ENCODE results near the gene NREP.

NREP gene
- total RNA-seq = 0.19 to 1.4 (median 1.0) reads per million in 3 experiments

GRCh38 chr5:111756581-111757354 is at the start of gene NREP:
Gene NREP (minus strand): TSS chr5:111757194. CDS start chr5:111755772, 1,422 bp downstream.
- DNase-seq = no peak

GRCh38 chr5:111806753-111807152 is 49.8 kb upstream of the NREP start:
- no peak for DNase-seq

GRCh38 chr5:111806156-111806555 is 49.2 kb upstream of the NREP start:
- no peak for DNase-seq

DNA sequence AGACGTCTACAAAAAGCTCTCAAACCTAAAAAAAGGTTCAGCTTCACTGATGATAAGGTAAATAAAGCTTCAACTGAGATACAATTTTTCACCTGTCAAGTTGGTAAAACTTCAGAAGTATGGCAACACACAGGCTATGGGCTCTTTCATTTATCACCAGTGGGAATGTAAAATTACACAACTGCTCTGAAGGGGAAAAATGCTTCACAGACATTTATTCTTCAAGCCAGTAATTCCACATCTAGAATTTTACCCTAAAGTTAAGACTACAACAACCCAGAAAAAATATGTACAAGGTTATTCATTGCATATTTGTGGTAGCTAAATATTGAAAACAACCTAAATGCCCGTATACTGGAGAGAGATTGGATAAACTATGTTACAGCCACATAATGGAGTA is 48.1 kb upstream of the NREP start:
- no peak for DNase-seq

DNA sequence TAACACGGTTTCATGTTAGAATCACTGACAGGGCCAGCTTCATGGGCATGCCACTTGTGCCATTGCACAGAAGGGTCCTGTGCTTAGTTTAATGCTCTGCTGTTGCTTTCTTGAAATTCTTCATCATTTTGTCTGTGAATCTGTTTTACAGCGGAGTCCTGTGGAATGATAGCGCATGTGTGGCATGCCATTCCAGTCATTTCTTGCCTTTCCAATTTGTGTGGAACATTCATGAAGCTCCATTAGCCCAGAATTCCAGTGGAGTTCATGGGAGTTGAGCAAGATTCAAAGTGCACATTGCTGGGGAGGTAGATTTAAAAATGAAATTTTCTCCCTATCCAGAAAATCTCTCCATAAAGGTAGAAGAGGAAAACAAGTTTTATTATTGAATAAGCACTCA is 43.4 kb upstream of the NREP start:
- DNase-seq = no peak

DNA sequence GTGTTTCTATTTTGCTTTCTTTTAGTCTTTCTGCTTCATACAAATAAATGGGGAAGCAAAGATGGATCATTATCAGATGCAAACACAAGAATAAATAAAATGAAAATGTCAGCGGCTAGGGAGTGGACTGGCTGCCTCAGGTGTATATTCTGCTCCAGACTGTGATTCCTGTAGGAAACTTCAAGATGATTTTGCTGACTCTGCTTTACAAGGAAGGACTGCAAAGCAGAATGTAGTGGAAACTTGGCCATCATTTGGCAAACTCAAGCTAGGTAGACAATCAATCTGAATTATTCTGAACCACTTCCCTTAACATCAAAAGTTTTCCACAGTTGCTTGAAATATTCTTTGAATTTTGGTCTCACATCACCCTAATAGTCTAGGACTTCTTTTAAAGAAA is 38.1 kb upstream of the NREP start:
- no peak for DNase-seq

GRCh38 chr5:111792471-111793058 is 35.6 kb upstream of the NREP start:
- DNase-seq = no peak

DNA sequence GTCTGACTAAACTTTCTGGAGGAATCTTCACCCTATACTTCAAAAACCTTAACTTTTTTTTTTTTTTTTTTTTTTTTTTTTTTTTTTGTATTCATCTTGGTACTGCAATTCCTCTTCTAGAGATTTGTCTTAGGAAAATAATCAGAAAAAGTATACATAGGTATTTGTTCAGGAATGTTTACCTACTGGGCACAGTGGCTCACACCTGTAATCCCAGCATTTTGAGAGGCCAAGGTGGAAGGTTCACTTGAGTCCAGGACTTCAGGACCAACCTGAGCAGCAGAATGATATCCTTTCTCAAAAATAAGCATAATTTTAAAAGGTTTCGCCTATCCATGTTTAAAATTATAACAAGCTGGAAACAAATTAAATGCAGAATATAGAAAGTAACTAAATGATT is 33.3 kb upstream of the NREP start:
- no peak for DNase-seq

DNA sequence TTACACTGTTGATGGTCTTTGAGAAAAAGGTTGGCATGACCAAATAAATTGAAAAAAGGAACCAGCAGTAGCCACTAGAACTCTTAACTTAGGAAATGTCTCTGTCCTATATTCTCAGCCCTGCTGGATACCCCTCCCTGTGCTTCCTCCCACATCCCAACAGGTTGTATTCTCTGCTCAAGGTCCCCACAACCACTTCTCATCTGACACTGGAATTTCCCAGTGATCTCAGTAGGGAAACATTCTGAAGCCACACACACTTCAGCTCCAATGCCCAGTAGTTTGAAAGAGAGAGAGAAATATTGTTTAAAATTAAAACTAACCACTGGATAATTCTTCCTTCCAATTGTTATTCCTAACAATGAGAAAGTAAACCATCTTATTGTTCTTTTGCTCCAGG is 30.0 kb upstream of the NREP start:
- no peak for DNase-seq

DNA sequence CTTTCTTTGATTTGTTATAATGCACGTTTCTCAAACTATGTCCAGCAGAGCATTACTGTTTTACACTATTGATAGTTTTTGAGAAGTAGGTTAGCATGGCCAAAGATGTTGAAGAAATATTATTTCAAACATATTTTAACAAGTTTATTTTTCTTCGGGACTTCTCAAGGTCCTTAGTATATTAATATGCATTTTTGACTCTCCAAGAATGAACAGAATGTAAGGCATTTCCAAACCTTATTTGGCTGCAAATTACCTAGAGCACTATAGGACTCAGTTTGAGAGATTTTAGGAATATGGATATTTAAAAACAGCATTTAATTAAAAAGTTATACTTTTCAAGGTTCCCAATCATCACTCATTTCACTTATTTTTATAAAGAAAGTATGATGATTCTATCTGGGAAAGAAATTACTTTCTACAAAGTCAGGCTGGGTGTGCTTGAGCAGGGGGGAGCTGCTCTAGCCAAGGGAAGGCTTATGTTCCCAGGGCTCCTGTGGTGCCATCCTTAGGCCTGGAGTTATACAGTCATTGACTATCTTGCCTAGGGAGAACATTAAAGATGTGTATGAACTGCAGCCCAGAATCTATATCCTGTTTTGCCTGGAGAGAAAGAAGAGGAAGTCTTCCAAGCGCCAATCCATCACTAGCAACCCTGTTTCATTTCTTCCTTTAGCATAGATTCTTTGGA is 27.6 kb upstream of the NREP start:
- DNase-seq = no peak

DNA sequence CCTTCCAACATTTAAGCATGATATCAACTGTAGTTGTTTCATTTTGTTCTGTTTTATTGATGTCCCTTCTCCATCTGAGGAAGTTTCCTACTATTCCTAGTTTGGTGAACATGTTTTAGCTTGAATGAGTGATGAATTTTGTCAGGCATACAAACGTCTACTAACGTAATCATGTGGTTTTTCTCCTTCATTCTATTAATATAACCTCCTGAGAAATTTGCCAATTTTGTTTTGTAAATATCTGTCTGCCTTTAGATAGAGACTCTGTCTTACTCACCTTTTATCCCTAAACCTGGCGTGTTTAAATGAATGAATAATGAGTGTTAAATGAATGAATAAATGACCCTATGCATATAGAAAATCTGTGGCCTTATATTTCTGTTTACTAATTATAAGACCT is 26.5 kb upstream of the NREP start:
- DNase-seq = no peak

- DNase-seq = no peak
Measured at GRCh38 chr5:111782216-111782615, 25.2 kb upstream of the NREP start.

DNA sequence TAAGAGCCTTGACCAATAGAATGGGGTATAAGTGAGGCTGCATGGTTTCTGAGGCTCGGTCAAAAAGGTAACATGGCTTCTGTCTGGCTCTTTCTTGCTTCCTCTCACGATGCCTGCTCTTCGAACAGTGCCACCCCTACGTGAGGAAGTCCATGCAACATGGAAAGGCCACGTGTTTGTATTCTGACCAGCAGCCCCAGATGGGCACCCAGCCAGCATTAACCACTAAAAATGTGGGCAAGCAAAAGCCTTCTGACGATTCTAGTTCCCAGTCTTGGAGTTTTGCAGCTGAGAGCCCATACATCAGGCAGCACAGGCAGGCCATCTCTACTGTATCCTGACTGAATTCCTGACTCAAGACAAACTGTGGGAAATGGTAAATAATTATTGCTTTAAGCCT is 24.2 kb upstream of the NREP start:
- no peak for DNase-seq

DNA sequence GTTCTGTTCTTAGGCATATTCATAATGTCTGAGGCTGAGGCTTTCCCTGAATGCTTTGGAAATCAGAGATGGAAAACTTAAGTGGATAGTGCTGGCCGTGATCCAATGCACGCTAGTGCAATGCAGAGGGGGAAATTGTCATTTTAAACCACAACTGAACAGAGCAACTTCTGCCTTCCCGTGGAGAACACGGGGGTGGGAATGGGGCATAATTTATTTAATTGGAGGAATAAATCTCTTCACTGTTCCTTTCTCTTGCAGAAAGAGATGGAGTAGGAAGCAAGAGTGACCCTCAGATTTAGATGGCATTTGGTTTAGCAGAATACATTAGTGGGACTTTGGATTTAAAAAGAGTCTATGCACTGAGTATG is 22.9 kb upstream of the NREP start:
- no peak for DNase-seq

DNA sequence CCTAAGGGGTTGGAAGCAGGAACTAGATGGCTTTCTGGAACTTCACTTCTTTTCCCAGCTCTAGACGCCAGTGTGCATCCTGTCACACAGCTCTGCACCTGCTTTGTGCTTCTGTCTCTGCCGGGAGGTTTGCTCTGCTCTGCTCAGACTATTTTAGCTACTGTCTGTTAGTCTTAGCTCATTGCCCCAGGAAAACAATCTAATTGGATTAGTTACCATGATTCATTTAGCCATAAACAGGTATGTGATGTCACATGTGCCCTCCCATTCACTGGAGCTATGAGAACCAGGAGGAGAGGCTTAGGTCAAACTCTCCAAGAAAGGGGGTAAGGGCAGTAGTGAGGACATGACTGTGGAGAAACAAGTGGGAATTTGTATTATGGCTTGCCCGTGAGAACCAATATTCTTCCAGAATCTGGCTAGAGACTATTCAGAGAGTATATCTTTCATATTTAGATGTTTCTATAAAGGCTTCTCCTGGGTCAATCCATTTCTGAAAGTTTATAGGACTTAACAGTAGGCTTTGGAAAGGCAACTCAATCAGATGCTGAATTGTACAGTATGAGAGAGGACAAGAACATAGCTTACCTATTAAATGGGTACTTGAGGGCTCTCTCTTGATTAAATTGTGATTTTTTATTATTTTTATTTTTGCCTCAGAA is 22.4 kb upstream of the NREP start:
- no peak for DNase-seq

DNA sequence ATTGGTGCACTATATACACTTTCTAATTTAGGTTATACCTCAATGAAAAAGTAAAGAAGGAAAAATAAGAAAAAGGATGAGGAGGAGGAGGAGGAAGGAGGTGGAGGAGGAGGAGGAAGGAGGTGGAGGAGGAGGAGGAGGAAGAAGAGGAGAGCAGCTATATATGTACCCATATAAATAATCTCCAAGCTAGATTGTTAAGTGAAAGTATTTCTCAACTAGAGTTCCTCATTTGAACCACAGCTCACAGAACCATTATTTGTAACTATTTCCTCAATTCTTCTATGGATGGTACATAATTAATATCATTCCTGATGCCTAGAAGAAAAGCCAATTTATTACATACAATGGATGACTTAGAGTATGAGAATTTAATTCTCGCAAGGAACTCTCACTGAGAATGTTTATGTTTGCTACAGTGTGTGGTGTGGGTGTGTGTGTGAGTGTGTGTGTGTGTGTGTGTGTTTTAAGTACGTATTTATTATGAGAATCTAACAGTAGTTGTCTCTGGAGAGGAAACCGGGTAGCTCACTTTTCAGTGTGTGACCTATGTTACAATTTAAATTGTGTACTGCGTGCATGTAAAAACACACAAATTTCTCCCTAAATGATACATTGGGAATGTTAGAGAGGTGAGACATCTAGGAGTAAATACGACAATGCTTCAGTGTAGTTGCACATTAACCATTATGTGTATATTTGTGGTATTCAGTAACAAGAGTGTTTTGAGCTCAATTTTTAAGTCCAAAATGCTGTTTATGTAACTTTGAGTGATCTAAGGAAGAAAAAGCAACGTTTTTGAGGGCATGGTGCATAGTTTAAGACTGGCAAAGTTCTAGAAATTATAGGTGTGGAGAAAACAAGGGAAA is 20.2 kb upstream of the NREP start:
- DNase-seq = no peak

DNA sequence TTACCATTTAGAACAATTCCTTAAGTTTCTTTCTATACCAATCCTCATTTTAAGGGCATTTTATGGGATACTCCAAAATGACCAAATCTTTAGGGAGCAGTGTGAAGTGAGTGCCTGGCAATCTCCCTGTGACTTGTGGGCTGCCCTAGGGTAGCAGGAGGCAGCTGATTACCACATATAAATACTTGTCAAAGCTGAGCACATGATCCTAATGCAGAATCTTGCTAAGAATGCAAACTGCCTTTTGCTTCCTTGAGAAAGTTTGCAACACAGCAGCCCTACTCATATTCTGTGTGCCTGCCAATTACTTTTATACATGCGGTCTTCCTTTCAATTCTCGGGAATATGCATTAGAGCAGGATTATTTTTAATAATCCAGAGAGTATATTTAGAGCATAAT is 18.2 kb upstream of the NREP start:
- no peak for DNase-seq

DNA sequence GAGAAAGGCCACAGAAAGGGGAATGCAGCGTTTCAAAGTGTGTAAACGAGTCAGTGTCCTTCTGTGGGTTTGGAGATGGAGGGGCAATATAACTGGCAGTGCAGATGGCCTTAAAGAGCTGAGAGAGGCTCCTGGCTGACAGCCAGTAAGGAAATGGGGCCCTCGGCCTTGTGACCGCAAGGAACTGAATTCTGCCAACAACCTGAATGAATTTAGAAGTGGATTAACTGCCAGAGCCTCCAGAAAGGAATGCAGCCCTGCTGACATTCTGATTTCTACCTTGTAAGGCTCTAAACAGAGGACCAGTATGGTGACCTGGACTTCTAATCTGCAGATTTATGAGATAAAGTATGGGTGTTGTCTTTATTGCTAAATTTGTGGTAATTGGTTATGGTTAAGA is 17.5 kb upstream of the NREP start:
- DNase-seq = no peak

- no peak for DNase-seq
Measured at GRCh38 chr5:111772456-111773122, 15.6 kb upstream of the NREP start.

DNA sequence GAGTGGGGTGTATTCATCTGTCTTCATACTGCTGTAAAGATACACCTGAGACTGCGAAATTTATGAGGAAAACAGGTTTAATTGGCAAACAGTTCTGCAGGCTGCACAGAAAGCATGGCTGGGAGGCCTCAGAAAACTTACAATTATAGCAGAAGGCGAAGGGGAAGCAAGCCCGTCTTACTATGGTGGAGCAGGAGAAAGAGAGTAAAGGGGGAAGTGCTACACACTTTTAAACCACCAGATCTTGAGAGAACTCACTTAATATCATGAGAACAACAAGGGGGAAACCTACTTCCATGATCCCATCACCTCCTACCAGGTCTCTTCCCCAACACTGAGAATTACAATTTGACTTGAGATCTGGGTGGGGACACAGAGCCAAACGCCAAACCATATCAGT is 12.5 kb upstream of the NREP start:
- DNase-seq = no peak

- DNase-seq = no peak
Measured at GRCh38 chr5:111765613-111766571, 8.9 kb upstream of the NREP start.
